Esophagus muscularis mucosa (tissue), 4 donors: Measurements from ENCODE around the gene CFAP74.

Experiments
- CTCF ChIP-seq, 3 experiments: fragments of 200-600 bp in 2 of 3; fragments of 450-650 bp in 1 of 3; sonication (generic) in 2 of 3; IDR thresholded peaks; one replicate each; pipeline ENCODE4 v1.5.1; 2017 to 2019; ENCODE audit warnings: antibody characterized with exemption in 3 of 3, mild to moderate bottlenecking in 2 of 3, moderate library complexity in 1 of 3
- EP300 ChIP-seq: sonication (generic); formaldehyde crosslinking; IDR thresholded peaks from one replicate; pipeline ENCODE4 v1.6.1; 2017; ENCODE audit warnings: antibody characterized with exemption
- POLR2A ChIP-seq: fragments of 450-650 bp; IDR thresholded peaks from one replicate; pipeline ENCODE4 v1.6.1; 2017; ENCODE audit warnings: antibody characterized with exemption, moderate library complexity, mild to moderate bottlenecking, low read depth
- POLR2AphosphoS5 ChIP-seq, 2 donors: sonication (generic); formaldehyde crosslinking; IDR thresholded peaks; one replicate each; pipeline ENCODE4 v1.6.1; 2017; ENCODE audit warnings: antibody characterized with exemption in 2 of 2

- TF ChIP-seq CTCF (IDR thresholded peaks at IDR 0.05) (no peak), POLR2AphosphoS5 (IDR thresholded peaks at IDR 0.05) (no peak), POLR2A (no peak), EP300 (no peak)
Measured at GRCh38 chr1:1928231-1929101, 75.1 kb downstream of the CFAP74 start.
